HepG2 (cell line): Measurements from ENCODE around the gene INKA2. TPM values are rescaled to one million over a fixed set of nuclear protein-coding genes. Genes with fewer than 3 reads are reported as not detected.

Experiments
- CENPX ChIP-seq: sonication (generic); formaldehyde crosslinking; IDR thresholded peaks from 2 replicates; pipeline ENCODE4 v1.9.0; 2021; ENCODE audit warnings: mild to moderate bottlenecking, missing genetic modification reagents, moderate library complexity
- KMT2B ChIP-seq: IDR thresholded peaks from 2 replicates; pipeline ENCODE4 v1.6.1; 2016; ENCODE audit warnings: missing genetic modification reagents, missing compliant biosample characterization
- MAFK ChIP-seq, 2 experiments: IDR thresholded peaks in 1 of 2; conservative IDR thresholded peaks in 1 of 2; 2 replicates each; pipeline ENCODE4 v1.6.1; 2011; ENCODE audit warnings: improper control_type of control experiment in 2 of 2, low read length in 2 of 2
- NCOA2 ChIP-seq: sonication (generic); formaldehyde crosslinking; IDR thresholded peaks from 2 replicates; pipeline ENCODE4 v1.8.0; 2022; ENCODE audit warnings: inconsistent platforms
- NFATC3 ChIP-seq: sonication (generic); formaldehyde crosslinking; IDR thresholded peaks from 2 replicates; pipeline ENCODE4 v1.5.1; 2020; ENCODE audit warnings: mild to moderate bottlenecking, missing genetic modification reagents
- RERE ChIP-seq: IDR thresholded peaks from 2 replicates; pipeline ENCODE4 v1.6.1; 2016; ENCODE audit warnings: low read depth, missing genetic modification reagents, missing compliant biosample characterization
- SRSF1 ChIP-seq: fragments of 200-400 bp; formaldehyde crosslinking; optimal IDR thresholded peaks from 2 replicates; pipeline ENCODE3; 2017; ENCODE audit warnings: mild to moderate bottlenecking, low read depth, low read length, moderate library complexity
- TCF7 ChIP-seq: sonication (generic); IDR thresholded peaks from 2 replicates; pipeline ENCODE4 v1.6.1; 2016; ENCODE audit warnings: antibody characterized with exemption, low read depth
- TFE3 ChIP-seq: IDR thresholded peaks from 2 replicates; pipeline ENCODE4 v1.6.1; 2016
- THAP7 ChIP-seq: sonication (generic); formaldehyde crosslinking; IDR thresholded peaks from 2 replicates; pipeline ENCODE4 v1.8.1; 2023; ENCODE audit warnings: mild to moderate bottlenecking, missing genetic modification reagents
- TRAFD1 ChIP-seq: sonication (generic); formaldehyde crosslinking; IDR thresholded peaks from 2 replicates; pipeline ENCODE4 v1.5.1; 2020; ENCODE audit warnings: missing genetic modification reagents, mild to moderate bottlenecking, borderline replicate concordance
- ZBTB7B ChIP-seq: sonication (generic); formaldehyde crosslinking; IDR thresholded peaks from 2 replicates; pipeline ENCODE4 v1.4.0; 2020; ENCODE audit warnings: missing genetic modification reagents
- ZNF160 ChIP-seq: sonication (generic); formaldehyde crosslinking; IDR thresholded peaks from 2 replicates; pipeline ENCODE4 v1.8.0; 2022; ENCODE audit warnings: mild to moderate bottlenecking, inconsistent platforms, missing genetic modification reagents
- ZNF331 ChIP-seq: sonication (generic); formaldehyde crosslinking; IDR thresholded peaks from 2 replicates; pipeline ENCODE4 v1.4.0; 2020; ENCODE audit warnings: missing genetic modification reagents
- ZNF34 ChIP-seq: sonication (generic); formaldehyde crosslinking; IDR thresholded peaks from 2 replicates; pipeline ENCODE4 v1.4.0; 2020; ENCODE audit warnings: mild to moderate bottlenecking, missing genetic modification reagents, borderline replicate concordance
- ZNF567 ChIP-seq: sonication (generic); formaldehyde crosslinking; IDR thresholded peaks from 2 replicates; pipeline ENCODE4 v1.8.1; 2023; ENCODE audit warnings: mild to moderate bottlenecking, missing genetic modification reagents, borderline replicate concordance
- ZNF572 ChIP-seq: sonication (generic); formaldehyde crosslinking; IDR thresholded peaks from 2 replicates; pipeline ENCODE4 v1.5.1; 2020; ENCODE audit warnings: mild to moderate bottlenecking, missing genetic modification reagents
- ZNF7 ChIP-seq: IDR thresholded peaks from 2 replicates; pipeline ENCODE4 v1.6.1; 2016; ENCODE audit warnings: missing biosample characterization, missing genetic modification reagents
- ZNF720 ChIP-seq: sonication (generic); formaldehyde crosslinking; IDR thresholded peaks from 2 replicates; pipeline ENCODE4 v1.4.0; 2020; ENCODE audit warnings: missing genetic modification reagents
- ZNF777 ChIP-seq: sonication (generic); formaldehyde crosslinking; IDR thresholded peaks from 2 replicates; pipeline ENCODE4 v1.4.0; 2020; ENCODE audit warnings: missing genetic modification reagents
- polyA plus RNA-seq, 8 experiments: library from polyadenylated mRNA; depleted of rRNA in 3 of 8; stranded (reverse) in 7 of 8; unstranded in 1 of 8; fragments of >200 nt; fragmentation: Illumina TruSeq in 4 of 8; extraction: Trizol in 4 of 8; gene quantifications; 2 replicates each; pipeline versions ENCODE4 v1.2.1 to v1.2.3, GENCODE V29; 2011 to 2016; ENCODE audit warnings: low read depth in 4 of 8, missing spikeins in 1 of 8, mixed read lengths in 1 of 8; ENCODE audit not compliant: insufficient read depth in 1 of 8
- total RNA-seq, 5 experiments: library from RNA; depleted of rRNA; stranded (reverse); fragments of >200 nt; fragmentation: Illumina TruSeq; extraction: Trizol; gene quantifications; 2 replicates each; pipeline ENCODE4 v1.2.3, GENCODE V29; 2016; ENCODE audit warnings: low read depth in 1 of 5

INKA2 gene
- total and polyA plus RNA-seq, 2 of the 13 experiments (the other 11 are each of a cell fraction or from before 2014, with no cell fraction given), result 2.6 to 4.6 TPM

GRCh38 chr1:111739194-111739924 is at the start of gene INKA2 (continued):
- TF ChIP-seq RERE (CRISPR knock-in tag) (peak; percentile 34; the same call in 1 of the 2 replicates), CENPX (CRISPR knock-in tag) (no peak), NCOA2 (CRISPR knock-in tag) (no peak), ZNF572 (CRISPR knock-in tag) (no peak), ZNF777 (peak; percentile 98), ZNF331 (CRISPR knock-in tag) (no peak; the same call in none of the 2 replicates), ZNF567 (CRISPR knock-in tag) (peak; percentile 78; the same call in 1 of the 2 replicates), NFATC3 (CRISPR knock-in tag) (no peak), THAP7 (no peak), TFE3 (peak; percentile 89), ZNF720 (CRISPR knock-in tag) (no peak), ZNF7 (CRISPR knock-in tag) (peak; percentile 44; the same call in 1 of the 2 replicates), TRAFD1 (CRISPR knock-in tag) (no peak; the same call in 1 of the 2 replicates), ZNF160 (no peak), ZNF34 (CRISPR knock-in tag) (peak; percentile 10; the same call in 1 of the 2 replicates), TCF7 (no peak), SRSF1 (no peak), KMT2B (peak; percentile 73), MAFK (conservative IDR thresholded peaks at IDR 0.05 in 1 of 2, IDR thresholded peaks at IDR 0.05 in 1 of 2; ENCODE audit: low read length in 2 of 2) (no peak), ZBTB7B (CRISPR knock-in tag) (peak; percentile 80)
